Eye (tissue), 1 donor: Measurements from ENCODE around the gene GRID1.
"Not testable (repeated sequence)": the region's sequence is repeated elsewhere in the genome, so short reads cannot be mapped to it uniquely, and the experiment has no call there.

Experiments
- DNase-seq: peaks from one replicate; pipeline ENCODE4 v3.0.0-alpha.2; 2015

The GRID1 gene

GRCh38 chr10:86103391-86104101, 263.0 kb downstream of the GRID1 start:
- no peak for DNase-seq

GRCh38 chr10:86102451-86102850, 264.1 kb downstream of the GRID1 start:
- no peak for DNase-seq

GRCh38 chr10:86102031-86102430, 264.6 kb downstream of the GRID1 start:
- DNase-seq, result no peak

- DNase-seq, result peak; percentile 19
These were observed 266.0 kb downstream of the GRID1 start for GRCh38 chr10:86100581-86101061.

- DNase-seq, result no peak
These were observed 266.9 kb downstream of the GRID1 start for GRCh38 chr10:86099542-86100334.

- DNase-seq, result no peak
These were observed 268.3 kb downstream of the GRID1 start for GRCh38 chr10:86098187-86098881.

- not testable (repeated sequence) for DNase-seq
These were observed 271.5 kb downstream of the GRID1 start for GRCh38 chr10:86095061-86095460.

- not testable (repeated sequence) for DNase-seq
These were observed 274.3 kb downstream of the GRID1 start for GRCh38 chr10:86092311-86092710.

- DNase-seq, result no peak
These were observed 275.4 kb downstream of the GRID1 start for GRCh38 chr10:86091216-86091615.

- no peak for DNase-seq
These were observed 275.8 kb downstream of the GRID1 start for GRCh38 chr10:86090807-86091206.

- no peak for DNase-seq
These were observed 278.9 kb downstream of the GRID1 start for GRCh38 chr10:86087716-86088115.

GRCh38 chr10:86086418-86086817, 280.2 kb downstream of the GRID1 start:
- DNase-seq, result no peak

- no peak for DNase-seq
These were observed 280.9 kb downstream of the GRID1 start for GRCh38 chr10:86085686-86086085.

- DNase-seq, result no peak
These were observed 281.5 kb downstream of the GRID1 start for GRCh38 chr10:86085136-86085535.

GRCh38 chr10:86084585-86084984, 282.0 kb downstream of the GRID1 start:
- no peak for DNase-seq

- DNase-seq, result no peak
These were observed 282.9 kb downstream of the GRID1 start for GRCh38 chr10:86083664-86084175.

GRCh38 chr10:86083206-86083605, 283.4 kb downstream of the GRID1 start:
- no peak for DNase-seq

- DNase-seq, result no peak
These were observed 284.0 kb downstream of the GRID1 start for GRCh38 chr10:86082556-86082955.

- no peak for DNase-seq
These were observed 287.5 kb downstream of the GRID1 start for GRCh38 chr10:86079088-86079487.

GRCh38 chr10:86078639-86079035, 288.0 kb downstream of the GRID1 start:
- no peak for DNase-seq

GRCh38 chr10:86077871-86078638, 288.5 kb downstream of the GRID1 start:
- peak; percentile 35 for DNase-seq

- no peak for DNase-seq
These were observed 289.3 kb downstream of the GRID1 start for GRCh38 chr10:86077271-86077670.
